ENCODE measurements around the gene C6orf163. TPM values are rescaled to one million over a fixed set of nuclear protein-coding genes. Genes with fewer than 3 reads are reported as not detected.

Gene C6orf163
- total and polyA plus RNA-seq, 2 experiments from 2014 or later, result 2.3 to 5.4 TPM

DNA sequence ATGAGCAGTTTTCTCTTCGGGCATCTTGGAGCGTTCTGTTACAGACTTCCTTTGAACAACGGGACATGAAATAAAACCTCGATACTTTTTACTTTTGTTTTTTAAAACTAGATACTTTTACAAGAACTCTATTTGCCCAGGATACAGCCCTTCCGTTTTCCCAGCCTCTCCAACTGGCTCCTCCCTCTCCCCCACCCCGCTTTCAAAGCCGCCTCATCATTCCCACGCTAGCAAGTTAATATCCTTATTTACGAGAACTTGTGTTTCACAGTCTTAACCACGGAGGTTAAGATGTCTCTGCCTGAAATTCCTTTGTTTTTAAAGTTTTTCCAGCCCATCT lies 62.9 kb downstream of the C6orf163 start:
- Histone ChIP-seq H3K9me2 (ENCODE audit: insufficient read depth) (no peaks in the 10 kb centered on the region), H3F3A (replicated peaks; ENCODE audit: low read depth) (no peaks in the 10 kb centered on the region), H3K27ac (ENCODE audit: low read depth) (no peak overlapping the region), H4K20me1 (replicated peaks; ENCODE audit: insufficient read depth) (no peaks in the 10 kb centered on the region), H3K27me3 (ENCODE audit: insufficient read depth) (no peaks in the 10 kb centered on the region), H2AFZ (peak overlapping the region; percentile 89), H3K4me2 (peak overlapping the region; percentile 95), H3K36me3 (ENCODE audit: insufficient read depth) (no peaks in the 10 kb centered on the region), H3K4me3 (peak overlapping the region; percentile 96), H3K79me2 (replicated peaks; ENCODE audit: insufficient read depth) (no peaks in the 10 kb centered on the region), H3K4me1 (ENCODE audit: insufficient read depth) (no peaks in the 10 kb centered on the region)
- TF ChIP-seq, protein P1, sequence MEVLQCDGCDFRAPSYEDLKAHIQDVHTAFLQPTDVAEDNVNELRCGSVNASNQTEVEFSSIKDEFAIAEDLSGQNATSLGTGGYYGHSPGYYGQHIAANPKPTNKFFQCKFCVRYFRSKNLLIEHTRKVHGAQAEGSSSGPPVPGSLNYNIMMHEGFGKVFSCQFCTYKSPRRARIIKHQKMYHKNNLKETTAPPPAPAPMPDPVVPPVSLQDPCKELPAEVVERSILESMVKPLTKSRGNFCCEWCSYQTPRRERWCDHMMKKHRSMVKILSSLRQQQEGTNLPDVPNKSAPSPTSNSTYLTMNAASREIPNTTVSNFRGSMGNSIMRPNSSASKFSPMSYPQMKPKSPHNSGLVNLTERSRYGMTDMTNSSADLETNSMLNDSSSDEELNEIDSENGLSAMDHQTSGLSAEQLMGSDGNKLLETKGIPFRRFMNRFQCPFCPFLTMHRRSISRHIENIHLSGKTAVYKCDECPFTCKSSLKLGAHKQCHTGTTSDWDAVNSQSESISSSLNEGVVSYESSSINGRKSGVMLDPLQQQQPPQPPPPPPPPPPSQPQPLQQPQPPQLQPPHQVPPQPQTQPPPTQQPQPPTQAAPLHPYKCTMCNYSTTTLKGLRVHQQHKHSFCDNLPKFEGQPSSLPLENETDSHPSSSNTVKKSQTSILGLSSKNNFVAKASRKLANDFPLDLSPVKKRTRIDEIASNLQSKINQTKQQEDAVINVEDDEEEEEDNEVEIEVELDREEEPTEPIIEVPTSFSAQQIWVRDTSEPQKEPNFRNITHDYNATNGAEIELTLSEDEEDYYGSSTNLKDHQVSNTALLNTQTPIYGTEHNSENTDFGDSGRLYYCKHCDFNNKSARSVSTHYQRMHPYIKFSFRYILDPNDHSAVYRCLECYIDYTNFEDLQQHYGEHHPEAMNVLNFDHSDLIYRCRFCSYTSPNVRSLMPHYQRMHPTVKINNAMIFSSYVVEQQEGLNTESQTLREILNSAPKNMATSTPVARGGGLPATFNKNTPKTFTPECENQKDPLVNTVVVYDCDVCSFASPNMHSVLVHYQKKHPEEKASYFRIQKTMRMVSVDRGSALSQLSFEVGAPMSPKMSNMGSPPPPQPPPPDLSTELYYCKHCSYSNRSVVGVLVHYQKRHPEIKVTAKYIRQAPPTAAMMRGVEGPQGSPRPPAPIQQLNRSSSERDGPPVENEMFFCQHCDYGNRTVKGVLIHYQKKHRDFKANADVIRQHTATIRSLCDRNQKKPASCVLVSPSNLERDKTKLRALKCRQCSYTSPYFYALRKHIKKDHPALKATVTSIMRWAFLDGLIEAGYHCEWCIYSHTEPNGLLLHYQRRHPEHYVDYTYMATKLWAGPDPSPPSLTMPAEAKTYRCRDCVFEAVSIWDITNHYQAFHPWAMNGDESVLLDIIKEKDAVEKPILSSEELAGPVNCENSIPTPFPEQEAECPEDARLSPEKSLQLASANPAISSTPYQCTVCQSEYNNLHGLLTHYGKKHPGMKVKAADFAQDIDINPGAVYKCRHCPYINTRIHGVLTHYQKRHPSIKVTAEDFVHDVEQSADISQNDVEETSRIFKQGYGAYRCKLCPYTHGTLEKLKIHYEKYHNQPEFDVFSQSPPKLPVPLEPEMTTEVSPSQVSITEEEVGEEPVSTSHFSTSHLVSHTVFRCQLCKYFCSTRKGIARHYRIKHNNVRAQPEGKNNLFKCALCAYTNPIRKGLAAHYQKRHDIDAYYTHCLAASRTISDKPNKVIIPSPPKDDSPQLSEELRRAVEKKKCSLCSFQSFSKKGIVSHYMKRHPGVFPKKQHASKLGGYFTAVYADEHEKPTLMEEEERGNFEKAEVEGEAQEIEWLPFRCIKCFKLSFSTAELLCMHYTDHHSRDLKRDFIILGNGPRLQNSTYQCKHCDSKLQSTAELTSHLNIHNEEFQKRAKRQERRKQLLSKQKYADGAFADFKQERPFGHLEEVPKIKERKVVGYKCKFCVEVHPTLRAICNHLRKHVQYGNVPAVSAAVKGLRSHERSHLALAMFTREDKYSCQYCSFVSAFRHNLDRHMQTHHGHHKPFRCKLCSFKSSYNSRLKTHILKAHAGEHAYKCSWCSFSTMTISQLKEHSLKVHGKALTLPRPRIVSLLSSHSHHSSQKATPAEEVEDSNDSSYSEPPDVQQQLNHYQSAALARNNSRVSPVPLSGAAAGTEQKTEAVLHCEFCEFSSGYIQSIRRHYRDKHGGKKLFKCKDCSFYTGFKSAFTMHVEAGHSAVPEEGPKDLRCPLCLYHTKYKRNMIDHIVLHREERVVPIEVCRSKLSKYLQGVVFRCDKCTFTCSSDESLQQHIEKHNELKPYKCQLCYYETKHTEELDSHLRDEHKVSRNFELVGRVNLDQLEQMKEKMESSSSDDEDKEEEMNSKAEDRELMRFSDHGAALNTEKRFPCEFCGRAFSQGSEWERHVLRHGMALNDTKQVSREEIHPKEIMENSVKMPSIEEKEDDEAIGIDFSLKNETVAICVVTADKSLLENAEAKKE (CRISPR knock-in tag; IDR thresholded peaks at IDR 0.05), result no peak
- TF ChIP-seq STAT1 (IDR thresholded peaks at IDR 0.05; ENCODE audit: unreplicated experiment) (no peak), POLR2AphosphoS5 (IDR thresholded peaks at IDR 0.05; ENCODE audit: low read depth) (no peak), JUNB (IDR thresholded peaks at IDR 0.05; ENCODE audit: unreplicated experiment) (no peak), EZH2 (IDR thresholded peaks at IDR 0.05; ENCODE audit: low read depth, unreplicated experiment) (no peak), EZH2phosphoT487 (IDR thresholded peaks at IDR 0.05; ENCODE audit: unreplicated experiment) (no peak), CREB1 (CRISPR knock-in tag; IDR thresholded peaks at IDR 0.05; ENCODE audit: low read depth) (no peak), NANOG (IDR thresholded peaks at IDR 0.05; ENCODE audit: borderline replicate concordance) (no peak), ZNF331 (CRISPR knock-in tag; IDR thresholded peaks at IDR 0.05; ENCODE audit: low read depth) (no peak), ZNF114 (CRISPR knock-in tag; IDR thresholded peaks at IDR 0.05) (no peak)
- TF ChIP-seq, protein P2, sequence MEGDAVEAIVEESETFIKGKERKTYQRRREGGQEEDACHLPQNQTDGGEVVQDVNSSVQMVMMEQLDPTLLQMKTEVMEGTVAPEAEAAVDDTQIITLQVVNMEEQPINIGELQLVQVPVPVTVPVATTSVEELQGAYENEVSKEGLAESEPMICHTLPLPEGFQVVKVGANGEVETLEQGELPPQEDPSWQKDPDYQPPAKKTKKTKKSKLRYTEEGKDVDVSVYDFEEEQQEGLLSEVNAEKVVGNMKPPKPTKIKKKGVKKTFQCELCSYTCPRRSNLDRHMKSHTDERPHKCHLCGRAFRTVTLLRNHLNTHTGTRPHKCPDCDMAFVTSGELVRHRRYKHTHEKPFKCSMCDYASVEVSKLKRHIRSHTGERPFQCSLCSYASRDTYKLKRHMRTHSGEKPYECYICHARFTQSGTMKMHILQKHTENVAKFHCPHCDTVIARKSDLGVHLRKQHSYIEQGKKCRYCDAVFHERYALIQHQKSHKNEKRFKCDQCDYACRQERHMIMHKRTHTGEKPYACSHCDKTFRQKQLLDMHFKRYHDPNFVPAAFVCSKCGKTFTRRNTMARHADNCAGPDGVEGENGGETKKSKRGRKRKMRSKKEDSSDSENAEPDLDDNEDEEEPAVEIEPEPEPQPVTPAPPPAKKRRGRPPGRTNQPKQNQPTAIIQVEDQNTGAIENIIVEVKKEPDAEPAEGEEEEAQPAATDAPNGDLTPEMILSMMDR (conservative IDR thresholded peaks at IDR 0.05; ENCODE audit: low read depth in 2 of 2), result no peak
- TF ChIP-seq, protein P3, sequence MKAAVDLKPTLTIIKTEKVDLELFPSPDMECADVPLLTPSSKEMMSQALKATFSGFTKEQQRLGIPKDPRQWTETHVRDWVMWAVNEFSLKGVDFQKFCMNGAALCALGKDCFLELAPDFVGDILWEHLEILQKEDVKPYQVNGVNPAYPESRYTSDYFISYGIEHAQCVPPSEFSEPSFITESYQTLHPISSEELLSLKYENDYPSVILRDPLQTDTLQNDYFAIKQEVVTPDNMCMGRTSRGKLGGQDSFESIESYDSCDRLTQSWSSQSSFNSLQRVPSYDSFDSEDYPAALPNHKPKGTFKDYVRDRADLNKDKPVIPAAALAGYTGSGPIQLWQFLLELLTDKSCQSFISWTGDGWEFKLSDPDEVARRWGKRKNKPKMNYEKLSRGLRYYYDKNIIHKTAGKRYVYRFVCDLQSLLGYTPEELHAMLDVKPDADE (IDR thresholded peaks at IDR 0.05), result no peak
- TF ChIP-seq, protein P4, sequence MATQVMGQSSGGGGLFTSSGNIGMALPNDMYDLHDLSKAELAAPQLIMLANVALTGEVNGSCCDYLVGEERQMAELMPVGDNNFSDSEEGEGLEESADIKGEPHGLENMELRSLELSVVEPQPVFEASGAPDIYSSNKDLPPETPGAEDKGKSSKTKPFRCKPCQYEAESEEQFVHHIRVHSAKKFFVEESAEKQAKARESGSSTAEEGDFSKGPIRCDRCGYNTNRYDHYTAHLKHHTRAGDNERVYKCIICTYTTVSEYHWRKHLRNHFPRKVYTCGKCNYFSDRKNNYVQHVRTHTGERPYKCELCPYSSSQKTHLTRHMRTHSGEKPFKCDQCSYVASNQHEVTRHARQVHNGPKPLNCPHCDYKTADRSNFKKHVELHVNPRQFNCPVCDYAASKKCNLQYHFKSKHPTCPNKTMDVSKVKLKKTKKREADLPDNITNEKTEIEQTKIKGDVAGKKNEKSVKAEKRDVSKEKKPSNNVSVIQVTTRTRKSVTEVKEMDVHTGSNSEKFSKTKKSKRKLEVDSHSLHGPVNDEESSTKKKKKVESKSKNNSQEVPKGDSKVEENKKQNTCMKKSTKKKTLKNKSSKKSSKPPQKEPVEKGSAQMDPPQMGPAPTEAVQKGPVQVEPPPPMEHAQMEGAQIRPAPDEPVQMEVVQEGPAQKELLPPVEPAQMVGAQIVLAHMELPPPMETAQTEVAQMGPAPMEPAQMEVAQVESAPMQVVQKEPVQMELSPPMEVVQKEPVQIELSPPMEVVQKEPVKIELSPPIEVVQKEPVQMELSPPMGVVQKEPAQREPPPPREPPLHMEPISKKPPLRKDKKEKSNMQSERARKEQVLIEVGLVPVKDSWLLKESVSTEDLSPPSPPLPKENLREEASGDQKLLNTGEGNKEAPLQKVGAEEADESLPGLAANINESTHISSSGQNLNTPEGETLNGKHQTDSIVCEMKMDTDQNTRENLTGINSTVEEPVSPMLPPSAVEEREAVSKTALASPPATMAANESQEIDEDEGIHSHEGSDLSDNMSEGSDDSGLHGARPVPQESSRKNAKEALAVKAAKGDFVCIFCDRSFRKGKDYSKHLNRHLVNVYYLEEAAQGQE (IDR thresholded peaks at IDR 0.05; ENCODE audit: unreplicated experiment), result no peak
- H3K4me3 Mint-ChIP-seq, result peak overlapping the region; percentile 79
- H3K9me3 Mint-ChIP-seq, result no peaks in the 10 kb centered on the region
- no peaks in the 10 kb centered on the region for H3K4me1 Mint-ChIP-seq
- peaks cover 3% of the 10 kb centered on the region for H3K27me3 Mint-ChIP-seq (ENCODE audit: insufficient read depth, low read depth, poor library complexity)
- peak; percentile 65 for DNase-seq (ENCODE audit: low spot score)
- peak; percentile 67 for ATAC-seq
- peak overlapping the region; percentile 41; the same call in 1 of the 2 replicates for H3K27ac Mint-ChIP-seq
- H3K36me3 Mint-ChIP-seq (ENCODE audit: low read depth), result no peaks in the 10 kb centered on the region

Measured in GM23338 (cell line).